ENCODE data around the gene TTC38.

Gene TTC38

GRCh38 chr22:46240907-46241306, 26.9 kb upstream of the TTC38 start:
- Histone ChIP-seq H3K27me3 (no peaks in the 10 kb centered on the region), H3K9ac (peak overlapping the region in 7 of 11 experiments; percentile 4 to 76 (median 69); a peak in 10 of 22 replicates), H3K4me1 (peaks cover 49 to 100% (median 93%) of the 10 kb centered on the region in 10 experiments), H3K4me2 (peak overlapping the region; percentile 73 to 96 (median 89)), H3K9me3 (replicated peaks in 1 of 11) (no peaks in the 10 kb centered on the region), H3K27ac (peak overlapping the region in 8 of 11 experiments; percentile 57 to 87 (median 78); a peak in 15 of 22 replicates), H3K4me3 (0 out of 20 replicates have a peak overlapping the region, but pooled peaks of 1 of the 10 experiments have one; percentile 35), H3K36me3 (peaks cover 0 to 40% (median 17%) of the 10 kb centered on the region in 11 experiments; a peak in 14 of 22 replicates), H4K20me1 (peaks cover 0 to 10% (median 0%) of the 10 kb centered on the region in 11 experiments; a peak in 2 of 22 replicates)
- TF ChIP-seq Cebpa-rat (IDR thresholded peaks at IDR 0.05) = no peak

GRCh38 chr22:46241396-46242007, 26.3 kb upstream of the TTC38 start:
- peaks cover 0 to 34% (median 17%) of the 10 kb centered on the region in 11 experiments; a peak in 14 of 22 replicates for H3K36me3 ChIP-seq
- peak overlapping the region in 10 of 11 experiments; percentile 74 to 96 (median 90); a peak in 21 of 22 replicates for H3K4me2 ChIP-seq
- H3K9ac ChIP-seq = peak overlapping the region in 4 of 11 experiments; percentile 35 to 72 (median 55); a peak in 7 of 22 replicates
- H3K27me3 ChIP-seq = no peaks in the 10 kb centered on the region
- H4K20me1 ChIP-seq = peaks cover 0 to 10% (median 0%) of the 10 kb centered on the region in 11 experiments; a peak in 2 of 22 replicates
- H3K4me3 ChIP-seq = no peak overlapping the region
- H3K27ac ChIP-seq = peak overlapping the region in 7 of 11 experiments; percentile 47 to 87 (median 84); a peak in 13 of 22 replicates
- peaks cover 49 to 100% (median 90%) of the 10 kb centered on the region in 10 experiments for H3K4me1 ChIP-seq
- no peaks in the 10 kb centered on the region for H3K9me3 ChIP-seq (replicated peaks in 1 of 11)
- no peak for TF ChIP-seq Cebpa-rat (IDR thresholded peaks at IDR 0.05)

DNA sequence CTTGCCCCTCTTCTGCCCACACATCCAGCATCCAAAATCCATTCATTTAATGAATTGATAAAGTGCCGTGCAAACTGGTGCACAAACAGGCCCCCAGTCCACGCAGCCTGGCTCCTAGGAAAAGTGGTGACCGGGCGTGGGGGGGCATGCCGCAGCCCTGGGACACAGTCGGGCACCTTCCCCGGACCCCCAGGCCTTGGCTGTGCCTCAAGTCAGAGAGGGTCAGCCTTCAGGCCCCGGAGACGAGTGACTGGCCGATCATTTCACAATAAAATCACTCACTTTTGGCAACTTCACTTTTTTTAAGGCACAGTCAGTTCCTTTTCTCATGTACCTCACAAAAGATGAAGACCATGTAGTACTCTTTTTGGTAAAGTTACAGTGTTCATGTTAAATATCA, 25.7 kb upstream of the TTC38 start:
- no peak overlapping the region for H3K4me3 ChIP-seq
- peaks cover 0 to 10% (median 0%) of the 10 kb centered on the region in 11 experiments; a peak in 2 of 22 replicates for H4K20me1 ChIP-seq
- peak overlapping the region in 7 of 11 experiments; percentile 47 to 87 (median 84); a peak in 14 of 22 replicates for H3K27ac ChIP-seq
- H3K9ac ChIP-seq = peak overlapping the region in 3 of 11 experiments; percentile 1 to 59 (median 10); a peak in 2 of 22 replicates
- H3K27me3 ChIP-seq = no peaks in the 10 kb centered on the region
- peak overlapping the region; percentile 54 to 96 (median 89) for H3K4me2 ChIP-seq
- H3K36me3 ChIP-seq = peaks cover 0 to 29% (median 15%) of the 10 kb centered on the region in 11 experiments; a peak in 13 of 22 replicates
- H3K4me1 ChIP-seq = peaks cover 49 to 100% (median 90%) of the 10 kb centered on the region in 10 experiments
- no peak for TF ChIP-seq Cebpa-rat (IDR thresholded peaks at IDR 0.05)
- H3K9me3 ChIP-seq (replicated peaks in 1 of 11) = no peaks in the 10 kb centered on the region

GRCh38 chr22:46244771-46245170, 23.0 kb upstream of the TTC38 start:
- Histone ChIP-seq H3K27ac (peak overlapping the region in 2 of 11 experiments; percentile 11 to 43; a peak in 1 of 22 replicates), H3K9me3 (replicated peaks in 1 of 11) (no peaks in the 10 kb centered on the region), H3K9ac (0 out of 22 replicates have a peak overlapping the region, but pooled peaks of 2 of the 11 experiments have one; percentile 8 to 14), H3K4me1 (peaks cover 45 to 97% (median 86%) of the 10 kb centered on the region in 10 experiments), H3K4me3 (no peak overlapping the region), H3K27me3 (no peaks in the 10 kb centered on the region), H4K20me1 (peaks cover 0 to 10% (median 0%) of the 10 kb centered on the region in 11 experiments; a peak in 2 of 22 replicates), H3K36me3 (peaks cover 0 to 22% (median 15%) of the 10 kb centered on the region in 11 experiments; a peak in 13 of 22 replicates), H3K4me2 (peak overlapping the region in 7 of 11 experiments; percentile 2 to 95 (median 36); a peak in 8 of 22 replicates)
- TF ChIP-seq Cebpa-rat (IDR thresholded peaks at IDR 0.05) = no peak

DNA sequence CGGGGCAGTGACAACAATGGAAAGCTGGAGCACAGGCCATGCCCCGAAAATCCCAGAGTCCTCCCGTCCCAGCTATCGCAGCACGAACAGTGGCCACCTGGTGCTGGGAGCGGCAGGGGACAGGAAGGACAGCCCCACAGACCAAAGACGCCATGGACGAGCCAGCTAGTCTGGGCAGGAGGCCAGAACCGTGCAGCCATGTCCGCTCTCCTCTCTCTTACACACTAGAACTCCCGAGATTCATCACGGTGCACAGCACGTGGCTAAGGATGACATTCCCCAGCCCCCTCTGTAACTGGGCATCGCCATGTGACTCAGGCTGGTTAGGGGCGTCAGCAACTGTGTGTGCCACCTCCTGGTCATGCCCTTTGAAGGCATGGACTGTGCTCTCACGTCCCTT, 22.3 kb upstream of the TTC38 start:
- peak overlapping the region in 1 of 11 experiments; percentile 14; a peak in 1 of 22 replicates for H3K9ac ChIP-seq
- peaks cover 0 to 22% (median 15%) of the 10 kb centered on the region in 11 experiments; a peak in 13 of 22 replicates for H3K36me3 ChIP-seq
- peak overlapping the region in 8 of 11 experiments; percentile 0 to 95 (median 26); a peak in 10 of 22 replicates for H3K4me2 ChIP-seq
- TF ChIP-seq Cebpa-rat (IDR thresholded peaks at IDR 0.05) = no peak
- H3K27ac ChIP-seq = peak overlapping the region in 1 of 11 experiments; percentile 43; a peak in 3 of 22 replicates
- peaks cover 38 to 93% (median 81%) of the 10 kb centered on the region in 10 experiments for H3K4me1 ChIP-seq
- H3K27me3 ChIP-seq = no peaks in the 10 kb centered on the region
- peaks cover 0 to 1% (median 0%) of the 10 kb centered on the region in 11 experiments; a peak in 5 of 22 replicates for H3K9me3 ChIP-seq (replicated peaks in 1 of 11)
- no peak overlapping the region for H3K4me3 ChIP-seq
- peaks cover 0 to 10% (median 0%) of the 10 kb centered on the region in 11 experiments; a peak in 1 of 22 replicates for H4K20me1 ChIP-seq

GRCh38 chr22:46246178-46246577, 21.6 kb upstream of the TTC38 start:
- no peak overlapping the region; a peak in 1 of 22 replicates for H3K9ac ChIP-seq
- H3K4me2 ChIP-seq = peak overlapping the region in 5 of 11 experiments; percentile 17 to 95 (median 82); a peak in 6 of 22 replicates
- H3K4me3 ChIP-seq = no peak overlapping the region
- TF ChIP-seq Cebpa-rat (IDR thresholded peaks at IDR 0.05) = no peak
- no peak overlapping the region; a peak in 1 of 22 replicates for H3K27ac ChIP-seq
- H3K4me1 ChIP-seq = peaks cover 38 to 93% (median 81%) of the 10 kb centered on the region in 10 experiments
- H3K36me3 ChIP-seq = peaks cover 0 to 22% (median 15%) of the 10 kb centered on the region in 11 experiments; a peak in 13 of 22 replicates
- peaks cover 0 to 8% (median 0%) of the 10 kb centered on the region in 11 experiments; a peak in 8 of 22 replicates for H3K9me3 ChIP-seq (replicated peaks in 1 of 11)
- peaks cover 0 to 10% (median 0%) of the 10 kb centered on the region in 11 experiments; a peak in 1 of 22 replicates for H4K20me1 ChIP-seq
- H3K27me3 ChIP-seq = no peaks in the 10 kb centered on the region

- Histone ChIP-seq H3K4me3 (no peak overlapping the region), H4K20me1 (peaks cover 0 to 10% (median 0%) of the 10 kb centered on the region in 11 experiments; a peak in 1 of 22 replicates), H3K4me2 (peak overlapping the region in 10 of 11 experiments; percentile 82 to 98 (median 94); a peak in 17 of 22 replicates), H3K4me1 (peaks cover 33 to 84% (median 70%) of the 10 kb centered on the region in 10 experiments), H3K9me3 (replicated peaks in 1 of 11) (peaks cover 0 to 8% (median 0%) of the 10 kb centered on the region in 11 experiments; a peak in 8 of 22 replicates), H3K36me3 (peaks cover 0 to 22% (median 15%) of the 10 kb centered on the region in 11 experiments; a peak in 13 of 22 replicates), H3K27ac (0 out of 22 replicates have a peak overlapping the region, but pooled peaks of 2 of the 11 experiments have one; percentile 4 to 93), H3K27me3 (no peaks in the 10 kb centered on the region), H3K9ac (peak overlapping the region in 1 of 11 experiments; percentile 88; a peak in 1 of 22 replicates)
- no peak for TF ChIP-seq Cebpa-rat (IDR thresholded peaks at IDR 0.05)
Measured at GRCh38 chr22:46247443-46247975, 20.3 kb upstream of the TTC38 start.

All from BLaER1 treated with 17β-estradiol and CSF1 and Interleukin-3, amounts not matched to agents 10 nM and 100 nM (cell line).